ENCODE results near the gene TREM2.

The TREM2 gene

GRCh38 chr6:41182069-41183034 is 19.4 kb upstream of the TREM2 start:
- peak; percentile 98 for DNase-seq

DNA sequence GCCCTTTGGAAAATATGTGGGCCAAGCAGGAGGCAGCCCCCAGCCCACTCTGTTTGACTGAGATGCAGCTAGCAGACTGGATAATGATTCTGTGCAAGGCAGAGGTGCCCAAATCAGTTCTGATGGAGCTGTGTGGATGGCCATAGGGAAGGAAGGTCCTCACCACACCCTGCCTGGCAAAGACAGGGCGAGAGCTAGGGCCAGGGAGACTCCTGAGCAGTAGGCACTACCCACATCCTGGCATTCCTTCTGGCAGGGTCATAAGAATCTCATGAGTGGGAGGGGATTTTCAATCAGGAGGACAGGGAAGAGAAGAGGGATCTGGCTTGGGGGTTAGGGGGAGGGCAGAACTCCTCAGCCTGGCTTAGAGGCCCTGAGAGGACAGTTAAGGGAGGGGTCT is 18.6 kb upstream of the TREM2 start:
- DNase-seq, result no peak

DNA sequence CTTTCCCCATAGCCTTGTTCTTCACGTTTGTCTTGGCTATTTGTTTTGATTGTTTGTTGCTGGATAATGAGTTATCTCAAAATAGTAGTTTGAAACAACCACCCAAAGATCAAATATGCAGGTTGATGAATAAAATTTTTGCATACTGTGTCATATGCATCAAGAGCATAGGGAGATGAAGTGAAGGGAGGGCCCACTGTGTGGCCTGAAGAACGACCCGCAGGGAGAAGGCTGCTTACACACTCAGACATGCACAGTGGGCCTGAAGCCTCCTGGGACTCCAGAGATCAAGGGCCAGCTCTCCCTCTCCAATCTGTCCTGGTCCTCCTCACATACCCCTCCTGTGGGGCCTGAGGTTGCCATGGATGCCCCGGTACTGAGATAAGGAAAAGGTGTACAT is 16.2 kb upstream of the TREM2 start:
- DNase-seq, result no peak

- DNase-seq, result no peak
Observed at GRCh38 chr6:41177695-41178094, 14.8 kb upstream of the TREM2 start.

DNA sequence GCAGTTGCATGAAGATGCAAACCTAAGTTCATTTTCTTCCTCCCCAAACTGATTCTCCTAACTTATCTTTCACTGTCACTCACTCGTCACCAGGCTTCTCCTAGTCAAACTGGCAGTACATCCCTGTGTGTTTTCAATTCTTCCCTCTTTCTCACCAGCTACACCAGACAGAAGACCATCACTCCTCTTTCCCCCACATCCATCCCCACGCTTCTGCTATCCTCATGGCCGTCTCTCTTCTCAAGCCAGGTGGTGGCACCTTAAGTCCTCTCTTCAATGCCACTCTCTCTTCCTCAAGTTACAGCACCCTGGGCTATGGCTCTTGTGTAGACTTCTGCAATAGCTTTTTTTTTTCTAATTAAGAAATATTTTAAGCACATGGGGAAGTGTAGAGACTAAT is 14.4 kb upstream of the TREM2 start:
- DNase-seq, result no peak

GRCh38 chr6:41176189-41176588 is 13.3 kb upstream of the TREM2 start:
- DNase-seq, result no peak

DNA sequence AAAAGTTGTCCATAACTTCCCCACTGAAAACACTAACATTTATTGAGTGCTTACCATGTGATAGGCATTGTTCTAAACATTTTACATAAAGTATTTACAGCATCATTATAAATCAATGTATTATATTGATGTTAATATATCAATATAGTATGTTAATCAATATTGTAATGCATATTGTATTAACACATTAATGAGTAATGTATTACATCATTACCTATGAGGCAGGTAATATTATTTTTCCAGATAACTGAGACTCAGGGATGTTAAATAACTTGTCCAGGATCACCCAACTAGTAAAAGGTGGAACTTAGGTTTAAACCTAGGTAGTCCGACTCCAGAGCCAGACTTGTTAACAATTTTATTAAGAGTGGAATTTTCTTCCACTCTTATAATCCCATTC is 12.2 kb upstream of the TREM2 start:
- DNase-seq, result no peak

- no peak for DNase-seq
Observed at GRCh38 chr6:41174610-41175009, 11.7 kb upstream of the TREM2 start.

DNA sequence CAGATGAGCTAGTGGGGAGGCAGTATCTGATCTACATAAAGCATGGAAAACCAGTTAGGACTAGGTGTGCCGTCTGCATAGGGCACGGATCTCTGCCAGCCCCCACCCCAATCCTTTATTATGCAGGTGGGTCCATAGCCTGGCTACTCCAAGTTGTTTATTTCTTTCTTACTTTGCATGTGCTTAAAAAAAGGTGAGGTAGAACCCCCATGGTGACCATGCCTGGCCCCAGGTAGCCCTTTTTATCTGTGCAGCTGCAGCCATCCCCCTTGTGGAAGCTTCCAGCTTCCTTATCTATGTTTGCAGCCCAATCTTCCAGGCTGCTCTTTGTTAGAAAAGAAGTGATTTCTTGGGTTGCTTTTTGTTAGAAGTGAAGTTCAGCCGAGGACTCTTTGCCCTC is 9.0 kb upstream of the TREM2 start:
- DNase-seq, result no peak

GRCh38 chr6:41170547-41171160 is 7.7 kb upstream of the TREM2 start:
- DNase-seq, result no peak

DNA sequence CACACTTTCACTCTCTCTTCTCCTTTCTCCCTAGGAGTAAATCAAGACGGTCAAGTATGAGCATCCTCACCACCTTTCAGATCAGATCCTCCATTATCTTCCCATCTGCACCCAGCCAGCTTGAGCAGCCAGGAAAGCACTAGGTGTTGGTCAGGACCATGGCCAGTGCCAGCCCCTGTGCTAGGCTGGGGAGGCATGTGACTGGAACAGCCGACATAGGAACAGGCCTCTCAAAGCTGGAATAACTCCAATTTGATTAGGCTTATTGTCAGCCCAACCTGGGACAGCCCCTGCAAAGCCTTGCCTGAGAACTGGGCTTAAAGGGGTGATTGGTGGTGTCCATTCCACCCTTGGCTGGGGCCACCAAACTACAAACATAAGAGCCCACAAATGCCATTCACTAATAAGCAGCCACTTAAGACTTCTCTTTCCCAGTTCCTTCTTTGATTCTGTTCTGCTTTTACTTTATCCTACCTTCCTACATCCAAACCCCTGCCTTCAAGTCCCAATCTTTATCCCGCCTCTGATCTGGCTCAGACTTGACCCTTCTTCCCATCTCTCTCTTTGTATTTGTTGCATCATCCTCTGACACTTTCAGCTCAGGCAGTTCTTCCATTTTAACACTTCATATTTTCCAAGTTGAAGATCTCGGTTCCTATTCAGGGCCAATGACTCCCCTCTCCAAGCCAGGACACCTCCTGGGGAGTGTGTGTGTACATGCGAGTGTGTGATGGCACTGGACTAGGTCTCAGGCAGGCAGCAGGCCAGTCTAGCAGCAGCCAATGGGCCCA is 4.5 kb upstream of the TREM2 start:
- no peak for DNase-seq

DNA sequence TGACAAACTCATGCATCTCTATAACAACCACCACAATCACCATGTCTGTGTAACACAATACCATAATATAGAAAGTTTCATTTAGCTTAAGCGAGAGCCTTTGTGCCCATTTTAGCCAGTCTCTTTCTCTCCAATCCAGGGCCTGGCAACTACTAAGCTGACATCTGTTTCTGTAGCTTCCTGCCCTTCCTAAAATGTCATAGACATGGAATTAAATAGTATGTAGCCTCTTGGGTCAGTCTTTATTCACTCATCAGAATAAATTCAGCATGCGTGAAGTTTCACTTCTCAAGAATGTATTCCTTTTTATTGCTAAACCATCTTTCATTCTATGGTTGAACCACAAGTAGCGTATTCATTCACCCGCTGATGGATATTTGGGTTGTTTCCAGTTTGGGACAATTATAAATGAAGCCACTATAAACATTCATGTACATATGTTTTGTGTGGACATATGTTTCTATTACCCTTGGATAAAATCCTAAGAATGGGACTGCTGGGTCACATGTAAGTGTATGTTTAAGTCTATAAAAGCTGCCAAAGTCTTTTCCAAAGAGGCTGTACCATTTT is 1.7 kb upstream of the TREM2 start:
- no peak for DNase-seq

GRCh38 chr6:41163419-41163717 is 452 bp upstream of the TREM2 start:
- no peak for DNase-seq

- DNase-seq, result no peak
Observed at GRCh38 chr6:41161851-41162552, 914 bp downstream of the TREM2 start.

GRCh38 chr6:41161380-41161779 is 1.5 kb downstream of the TREM2 start:
- no peak for DNase-seq

DNA sequence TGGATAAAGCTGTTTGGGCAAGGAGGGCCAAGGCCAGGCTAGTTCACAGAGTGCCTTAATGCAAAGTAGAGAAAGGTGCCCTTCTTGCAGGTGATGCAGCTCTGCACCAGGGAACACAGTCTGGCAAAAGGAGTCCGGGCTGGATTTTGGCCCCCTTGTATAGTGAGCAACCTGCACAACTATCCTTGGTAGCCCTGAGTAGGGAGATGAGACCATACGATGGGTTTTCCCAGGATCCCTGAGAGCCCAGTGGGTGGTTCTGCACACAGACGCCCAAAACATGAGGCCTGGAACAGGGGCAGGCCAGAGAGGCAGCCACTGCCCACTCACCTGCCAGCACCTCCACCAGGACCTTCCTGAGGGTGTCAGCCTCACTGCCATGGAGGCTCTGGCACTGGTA is 2.0 kb downstream of the TREM2 start:
- DNase-seq, result no peak

DNA sequence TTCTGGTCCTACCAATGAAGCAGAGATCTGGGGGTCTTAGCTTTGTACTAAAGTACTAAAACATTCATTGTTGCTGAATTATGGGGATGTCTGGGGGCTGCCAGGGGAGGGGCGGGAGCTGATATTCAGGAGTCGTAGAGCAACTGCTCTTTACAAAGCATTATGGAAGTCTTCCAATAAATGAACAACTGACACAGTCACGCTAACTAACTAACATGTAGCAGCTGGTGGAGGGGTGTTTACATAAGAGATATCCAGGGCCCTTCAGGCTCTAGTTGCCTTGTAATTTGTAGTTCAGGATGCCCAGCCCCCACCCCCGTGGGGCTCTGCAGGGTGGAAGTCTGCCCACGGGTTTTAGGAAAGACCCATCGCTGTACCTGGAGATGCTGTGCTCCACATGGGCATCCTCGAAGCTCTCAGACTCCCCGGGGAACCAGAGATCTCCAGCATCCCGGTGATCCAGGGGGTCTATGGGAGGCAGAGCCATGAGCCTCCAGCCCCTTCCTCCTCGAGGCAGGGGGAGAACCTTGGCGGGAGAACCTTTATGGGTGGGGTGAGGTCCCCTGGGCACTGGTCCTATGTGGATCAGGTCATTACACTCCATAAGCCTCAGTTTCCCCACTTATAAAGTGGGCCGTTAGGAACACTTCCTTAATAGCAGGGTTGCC is 3.4 kb downstream of the TREM2 start:
- peak; percentile 75 for DNase-seq

GRCh38 chr6:41157323-41157722 is 5.6 kb downstream of the TREM2 start:
- DNase-seq, result no peak

GRCh38 chr6:41156771-41157170 is 6.1 kb downstream of the TREM2 start:
- DNase-seq, result no peak

DNA sequence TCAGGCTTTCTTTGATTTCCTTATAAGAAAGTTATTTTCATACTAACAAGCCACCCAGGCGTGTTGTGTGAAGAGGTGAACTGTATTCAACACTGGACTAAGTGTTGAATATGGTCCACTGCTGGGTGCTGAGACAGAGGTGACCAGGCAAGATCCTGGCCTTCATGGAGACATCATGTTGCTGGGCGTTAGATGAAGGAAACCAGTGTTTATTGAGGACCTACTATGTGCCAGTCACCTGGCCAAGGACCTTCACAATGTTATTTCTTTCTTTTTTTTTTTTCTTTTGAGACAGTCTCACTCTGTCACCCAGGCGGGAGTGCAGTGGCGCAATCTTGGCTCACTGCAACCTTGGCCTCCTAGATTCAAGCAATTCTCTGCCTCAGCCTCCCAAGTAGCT is 6.9 kb downstream of the TREM2 start:
- DNase-seq, result no peak

DNA sequence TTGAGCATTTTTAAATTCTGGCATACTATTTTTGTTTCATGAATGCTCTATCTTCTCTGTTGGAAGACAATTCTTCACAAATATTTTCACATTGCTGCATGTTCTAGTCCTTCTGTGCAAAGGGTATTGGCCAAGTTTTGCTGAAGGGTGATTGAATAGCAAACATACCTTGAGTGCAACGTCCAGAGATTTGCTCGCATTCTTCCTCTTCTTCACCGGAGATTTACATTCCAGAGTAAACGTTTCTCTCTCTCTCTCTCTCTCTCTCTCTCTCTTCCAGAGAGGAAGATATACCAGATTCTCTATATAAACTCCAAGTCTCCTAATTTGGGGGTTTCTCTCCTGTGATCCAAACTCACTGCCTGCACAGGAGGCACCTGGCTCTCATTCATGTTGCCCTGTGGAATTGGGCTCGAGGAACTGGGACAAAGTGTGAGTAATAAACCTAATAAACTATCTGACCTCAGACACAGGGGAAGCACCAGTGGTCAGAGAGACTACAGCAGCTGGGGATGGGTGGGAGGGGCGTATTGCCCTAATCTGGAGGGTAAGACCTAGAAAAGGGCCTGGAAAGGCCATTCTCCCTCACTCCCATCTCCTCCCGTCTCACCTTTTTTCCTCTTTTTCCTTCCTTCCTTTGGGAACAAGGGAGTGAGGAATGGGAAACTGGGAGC is 7.6 kb downstream of the TREM2 start:
- no peak for DNase-seq

Data from DMS79 (cell line).